HG03378 (cell line): ENCODE measurements around the gene RIPK3.

Experiments
- ATAC-seq: cut with Tn5 transposase; IDR thresholded peaks from one replicate; pipeline ENCODE4 v1.9.1; 2021; ENCODE audit warnings: mild to moderate bottlenecking, moderate library complexity; ENCODE audit not compliant: unreplicated experiment

Gene RIPK3

GRCh38 chr14:24325041-24325530 lies 14.7 kb downstream of the RIPK3 start:
- no peak for ATAC-seq

DNA sequence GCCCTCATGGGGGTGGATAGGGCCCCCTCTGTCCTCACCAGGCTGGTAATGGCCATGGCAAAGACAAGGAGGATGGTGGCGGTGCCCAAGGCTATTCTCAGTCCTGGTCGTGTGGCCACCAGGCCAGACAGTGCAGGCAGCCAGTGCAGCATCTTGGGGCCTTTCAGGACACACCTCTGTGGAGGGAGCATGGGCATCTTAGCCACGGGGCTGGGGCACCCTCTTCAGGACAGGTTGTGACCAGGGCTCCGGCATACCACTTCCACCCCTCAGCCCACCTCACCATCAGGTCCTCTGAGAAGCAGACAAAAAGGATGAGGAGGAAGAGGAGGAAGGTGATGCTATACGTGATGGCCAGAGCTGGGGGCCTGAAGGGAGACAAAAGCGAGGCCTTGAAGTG lies 15.8 kb downstream of the RIPK3 start:
- ATAC-seq: no peak

- no peak for ATAC-seq
Observed at GRCh38 chr14:24323341-24323740, 16.4 kb downstream of the RIPK3 start.

DNA sequence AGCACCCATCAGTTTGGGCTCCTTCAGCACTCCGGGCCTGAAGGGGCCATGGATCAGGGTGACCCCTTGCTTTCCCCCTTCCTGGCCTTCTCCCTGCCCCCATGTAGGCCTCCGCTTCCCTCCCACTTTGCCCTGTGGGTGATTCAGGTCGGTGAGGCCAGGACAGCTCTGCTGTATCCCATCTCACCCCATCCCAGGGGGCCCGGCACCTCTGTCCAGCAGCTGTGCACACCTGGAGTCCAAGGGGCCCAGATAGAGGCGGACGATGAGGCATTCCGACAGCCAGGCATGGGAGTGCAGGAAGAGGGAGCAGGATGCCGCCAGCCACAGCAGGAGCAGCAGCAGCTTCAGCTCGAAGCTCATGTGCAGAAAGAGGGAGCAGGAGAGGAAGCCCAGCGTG lies 17.1 kb downstream of the RIPK3 start:
- ATAC-seq: no peak

- no peak for ATAC-seq
Observed at GRCh38 chr14:24321212-24321975, 18.4 kb downstream of the RIPK3 start.

GRCh38 chr14:24317141-24317928 lies 22.5 kb downstream of the RIPK3 start:
- no peak for ATAC-seq

- no peak for ATAC-seq
Observed at GRCh38 chr14:24316597-24316950, 23.2 kb downstream of the RIPK3 start.

DNA sequence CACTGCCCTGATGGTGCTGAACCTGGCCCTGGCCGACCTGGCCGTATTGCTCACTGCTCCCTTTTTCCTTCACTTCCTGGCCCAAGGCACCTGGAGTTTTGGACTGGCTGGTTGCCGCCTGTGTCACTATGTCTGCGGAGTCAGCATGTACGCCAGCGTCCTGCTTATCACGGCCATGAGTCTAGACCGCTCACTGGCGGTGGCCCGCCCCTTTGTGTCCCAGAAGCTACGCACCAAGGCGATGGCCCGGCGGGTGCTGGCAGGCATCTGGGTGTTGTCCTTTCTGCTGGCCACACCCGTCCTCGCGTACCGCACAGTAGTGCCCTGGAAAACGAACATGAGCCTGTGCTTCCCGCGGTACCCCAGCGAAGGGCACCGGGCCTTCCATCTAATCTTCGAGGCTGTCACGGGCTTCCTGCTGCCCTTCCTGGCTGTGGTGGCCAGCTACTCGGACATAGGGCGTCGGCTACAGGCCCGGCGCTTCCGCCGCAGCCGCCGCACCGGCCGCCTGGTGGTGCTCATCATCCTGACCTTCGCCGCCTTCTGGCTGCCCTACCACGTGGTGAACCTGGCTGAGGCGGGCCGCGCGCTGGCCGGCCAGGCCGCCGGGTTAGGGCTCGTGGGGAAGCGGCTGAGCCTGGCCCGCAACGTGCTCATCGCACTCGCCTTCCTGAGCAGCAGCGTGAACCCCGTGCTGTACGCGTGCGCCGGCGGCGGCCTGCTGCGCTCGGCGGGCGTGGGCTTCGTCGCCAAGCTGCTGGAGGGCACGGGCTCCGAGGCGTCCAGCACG lies 23.8 kb downstream of the RIPK3 start:
- ATAC-seq: no peak

GRCh38 chr14:24315243-24315806 lies 24.5 kb downstream of the RIPK3 start:
- ATAC-seq: no peak

GRCh38 chr14:24314377-24315193 lies 25.2 kb downstream of the RIPK3 start:
- no peak for ATAC-seq

- no peak for ATAC-seq
Observed at GRCh38 chr14:24313913-24314312, 25.9 kb downstream of the RIPK3 start.

DNA sequence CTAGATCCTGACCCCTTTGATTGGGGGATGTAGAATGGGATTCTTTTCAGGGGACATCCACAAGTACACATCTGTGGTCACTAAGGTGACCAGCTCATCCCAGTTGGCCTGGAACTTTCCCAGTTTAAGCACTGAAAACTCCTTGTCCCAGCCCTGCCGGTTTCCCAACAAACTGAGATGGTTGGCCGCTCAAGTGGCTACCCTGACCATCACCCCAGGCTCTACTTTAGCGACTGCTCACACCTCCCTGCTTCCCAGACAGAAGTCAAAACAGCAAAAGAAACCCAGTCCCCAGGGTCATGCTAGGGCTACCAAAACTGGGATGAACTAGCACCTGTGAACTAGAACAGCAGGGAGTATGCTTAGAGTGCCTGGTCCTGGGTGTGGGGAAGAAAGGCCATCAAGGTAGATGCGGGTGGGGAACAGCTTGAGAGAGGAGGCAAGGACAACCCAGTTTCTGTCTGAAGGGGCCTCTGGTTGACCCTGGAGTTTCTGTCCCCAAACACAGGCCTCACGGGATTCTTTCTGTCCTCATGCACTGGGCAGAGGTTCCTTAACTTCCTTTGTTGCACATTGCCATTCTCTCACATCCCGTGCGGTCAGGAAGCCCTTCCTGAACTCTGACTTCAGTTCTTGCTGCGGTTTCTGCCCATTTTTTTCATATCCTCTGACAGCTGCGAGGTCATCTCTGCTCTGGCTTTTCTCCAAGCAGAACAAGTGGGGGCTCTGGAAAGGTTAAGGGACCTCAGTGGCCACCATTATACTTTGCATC lies 26.9 kb downstream of the RIPK3 start:
- no peak for ATAC-seq

- ATAC-seq: no peak
Observed at GRCh38 chr14:24311837-24312615, 27.8 kb downstream of the RIPK3 start.

GRCh38 chr14:24310646-24311604 lies 28.9 kb downstream of the RIPK3 start, which contains the start of gene LTB4R:
TSS of gene LTB4R (plus strand) at chr14:24311502. CDS start at chr14:24315652, 4,150 bp downstream.
- ATAC-seq: peak; percentile 63

DNA sequence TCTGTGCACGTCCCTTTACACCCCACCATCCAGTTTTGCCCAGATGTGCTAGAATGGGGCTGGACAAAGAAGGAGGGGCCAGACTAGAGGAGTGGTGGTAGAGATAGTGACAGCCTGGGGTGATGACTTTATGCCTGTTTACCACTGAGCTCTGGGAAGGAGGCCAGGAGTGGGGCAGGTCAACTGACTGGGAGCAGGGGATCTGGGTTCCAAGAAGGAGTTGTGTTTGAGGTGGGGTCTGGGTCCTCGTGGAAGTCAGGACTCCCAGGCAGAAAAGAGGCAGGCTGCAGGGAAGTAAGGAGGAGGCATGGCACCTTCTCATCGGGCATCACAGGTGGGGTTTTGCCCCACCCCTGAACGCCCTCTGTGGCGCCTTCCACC lies 29.5 kb downstream of the RIPK3 start:
- no peak for ATAC-seq

DNA sequence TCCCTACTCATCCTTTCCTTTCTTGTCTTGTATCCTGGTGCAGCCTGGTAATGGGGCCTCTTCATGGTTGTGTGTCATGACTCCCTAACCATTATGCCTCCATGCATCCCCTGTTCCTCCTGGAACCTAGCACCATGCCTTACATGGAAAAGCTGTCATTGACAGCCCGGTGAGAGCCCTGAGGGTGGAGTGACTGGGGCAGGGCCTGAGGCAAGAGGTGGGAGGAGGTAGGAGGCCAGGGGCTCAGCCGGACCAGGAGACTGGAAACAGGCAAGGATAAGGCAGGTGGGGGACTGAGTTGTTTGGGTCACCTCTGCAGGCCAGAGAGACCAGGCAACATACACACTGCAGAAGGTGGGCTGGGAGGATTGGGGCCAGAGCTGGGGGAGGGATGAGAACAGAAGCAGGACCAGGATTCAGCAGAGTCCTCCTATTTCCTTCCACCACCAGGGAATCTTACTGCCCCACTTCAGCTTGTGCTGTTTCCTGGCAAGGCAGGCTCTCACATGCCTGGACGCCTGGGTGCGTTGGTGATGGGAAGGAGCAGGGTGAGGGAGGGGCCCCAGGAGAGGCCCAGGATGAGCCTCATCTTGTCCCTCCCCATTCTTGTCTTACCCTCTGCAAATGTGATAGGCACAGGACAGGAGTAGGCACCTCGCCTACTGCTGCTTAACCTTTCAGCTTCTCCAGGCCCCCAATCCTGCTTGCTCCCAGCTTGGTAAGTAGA lies 30.1 kb downstream of the RIPK3 start, which contains the start of gene LTB4R2:
LTB4R2 (plus strand) TSS at position 603 of the 727 bp plus-strand sequence. CDS start 525 bp downstream, outside the sequence.
- no peak for ATAC-seq
